Measurements from ENCODE around the gene CPVL. TPM values are rescaled to one million over a fixed set of nuclear protein-coding genes. Genes with fewer than 3 reads are reported as not detected.

The CPVL gene
- total RNA-seq, 4 donors from 2014 or later = 8.0 to 28.5 (median 11.3) TPM

DNA sequence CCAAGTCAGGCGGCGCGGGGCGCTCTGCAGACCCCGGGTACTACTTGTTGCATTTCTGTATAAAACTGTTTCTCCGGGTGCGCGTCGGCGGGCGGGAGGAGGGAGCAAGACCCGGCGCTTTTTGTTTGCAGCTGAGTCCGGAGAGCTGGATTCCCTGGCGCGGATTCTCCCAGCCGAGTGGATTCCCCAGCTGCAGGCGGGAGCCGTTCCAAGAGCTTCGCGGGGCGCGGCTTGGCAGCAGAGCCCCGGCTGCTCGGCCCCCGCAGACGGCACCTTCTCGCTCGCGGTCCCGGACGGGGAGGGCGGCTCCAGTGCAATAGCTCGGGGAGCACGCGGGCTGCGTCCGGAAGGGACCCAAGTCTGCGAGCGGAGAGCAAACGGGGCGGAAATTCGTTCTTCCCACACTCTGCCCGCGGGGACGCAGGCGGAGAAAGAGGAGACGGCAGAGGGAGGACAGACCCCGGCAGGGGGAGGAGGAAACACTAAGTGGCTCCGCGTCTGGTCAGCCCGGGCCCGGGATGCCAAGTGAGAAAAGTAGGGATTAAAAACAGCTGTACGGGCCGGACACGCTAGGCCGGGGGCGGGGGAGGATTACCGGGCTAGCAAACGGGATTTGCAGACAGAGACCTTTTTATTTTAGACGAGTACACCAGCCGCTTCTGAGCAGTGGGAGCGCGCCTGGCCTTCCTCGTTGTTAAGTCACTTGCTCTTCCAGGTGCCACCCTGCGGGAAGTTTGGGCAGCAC lies 187.9 kb downstream of the CPVL start, which contains the start of gene TRIL:
Gene TRIL, minus strand, starts transcription at position 96 of the 745 bp plus-strand sequence. CDS start 284 bp downstream, outside the sequence.
- WGBS = 18% methylated on average over 36 of the region's 66 CpGs
- Histone ChIP-seq H3K27me3 (peaks cover 14 to 46% (median 26%) of the 10 kb centered on the region in 4 donors), H3K27ac (replicated peaks in 1 of 4) (peak within 1 kb of the TSS; percentile 57 to 73 (median 61)), H3K36me3 (no peaks in the 10 kb centered on the region), H3K4me1 (peaks cover 32 to 43% (median 37%) of the 10 kb centered on the region in 4 donors), H3K9me3 (no peaks in the 10 kb centered on the region), H3K4me3 (peak within 1 kb of the TSS; percentile 49 to 69 (median 58))
- no peak for TF ChIP-seq POLR2A (IDR thresholded peaks at IDR 0.05; ENCODE audit: low read depth)
- TF ChIP-seq EP300 (IDR thresholded peaks at IDR 0.05) = no peak
- TF ChIP-seq, protein P1, sequence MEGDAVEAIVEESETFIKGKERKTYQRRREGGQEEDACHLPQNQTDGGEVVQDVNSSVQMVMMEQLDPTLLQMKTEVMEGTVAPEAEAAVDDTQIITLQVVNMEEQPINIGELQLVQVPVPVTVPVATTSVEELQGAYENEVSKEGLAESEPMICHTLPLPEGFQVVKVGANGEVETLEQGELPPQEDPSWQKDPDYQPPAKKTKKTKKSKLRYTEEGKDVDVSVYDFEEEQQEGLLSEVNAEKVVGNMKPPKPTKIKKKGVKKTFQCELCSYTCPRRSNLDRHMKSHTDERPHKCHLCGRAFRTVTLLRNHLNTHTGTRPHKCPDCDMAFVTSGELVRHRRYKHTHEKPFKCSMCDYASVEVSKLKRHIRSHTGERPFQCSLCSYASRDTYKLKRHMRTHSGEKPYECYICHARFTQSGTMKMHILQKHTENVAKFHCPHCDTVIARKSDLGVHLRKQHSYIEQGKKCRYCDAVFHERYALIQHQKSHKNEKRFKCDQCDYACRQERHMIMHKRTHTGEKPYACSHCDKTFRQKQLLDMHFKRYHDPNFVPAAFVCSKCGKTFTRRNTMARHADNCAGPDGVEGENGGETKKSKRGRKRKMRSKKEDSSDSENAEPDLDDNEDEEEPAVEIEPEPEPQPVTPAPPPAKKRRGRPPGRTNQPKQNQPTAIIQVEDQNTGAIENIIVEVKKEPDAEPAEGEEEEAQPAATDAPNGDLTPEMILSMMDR (IDR thresholded peaks at IDR 0.05) = no peak
- TF ChIP-seq POLR2AphosphoS5 (IDR thresholded peaks at IDR 0.05) = peak in 1 of 2 donors; percentile 25
- intact Hi-C loops (cut with DNase I) = loop anchor here (10.0 kb wide), 1 partner anchor 146 kb away; no protein-coding TSS in a partner anchor
- peak; percentile 93 for DNase-seq (ENCODE audit: extremely low spot score)

DNA sequence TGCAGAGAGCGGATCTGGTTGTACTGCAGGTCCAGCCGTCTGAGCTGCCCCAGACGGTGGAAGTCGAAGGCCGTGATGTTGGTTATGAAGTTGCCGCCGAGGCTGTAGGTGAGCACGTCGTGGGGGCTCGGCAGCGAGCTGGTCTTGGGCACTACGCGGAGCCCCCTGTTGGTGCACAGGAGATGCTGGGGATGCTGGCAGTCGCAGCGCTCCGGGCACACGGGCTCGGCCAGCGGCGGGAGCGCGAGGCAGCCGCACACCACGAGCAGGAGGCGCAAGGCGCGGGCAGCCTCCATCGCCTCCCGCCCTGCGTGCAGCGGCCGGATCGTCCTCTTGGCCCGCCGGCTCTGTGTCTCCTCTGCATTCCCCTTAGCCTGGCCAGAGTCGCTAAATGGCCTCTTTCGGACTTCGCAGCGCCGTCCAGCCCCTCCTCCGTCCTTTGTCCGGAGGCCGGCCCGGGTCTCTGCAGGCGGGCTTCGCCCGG lies 188.5 kb downstream of the CPVL start:
- TF ChIP-seq, protein P1 (IDR thresholded peaks at IDR 0.05) = no peak
- TF ChIP-seq POLR2AphosphoS5 (IDR thresholded peaks at IDR 0.05) = no peak
- TF ChIP-seq EP300 (IDR thresholded peaks at IDR 0.05) = no peak
- TF ChIP-seq POLR2A (IDR thresholded peaks at IDR 0.05; ENCODE audit: low read depth) = no peak
- H3K27ac ChIP-seq (replicated peaks in 1 of 4) = peak overlapping the region; percentile 57 to 73 (median 61)
- peaks cover 14 to 52% (median 26%) of the 10 kb centered on the region in 4 donors for H3K27me3 ChIP-seq
- 0% methylated on average over 7 of the region's 47 CpGs for WGBS
- H3K4me1 ChIP-seq = peaks cover 34 to 45% (median 37%) of the 10 kb centered on the region in 4 donors
- H3K9me3 ChIP-seq = no peaks in the 10 kb centered on the region
- H3K36me3 ChIP-seq = no peaks in the 10 kb centered on the region
- intact Hi-C loops (cut with DNase I) = loop anchor here (10.0 kb wide), 1 partner anchor 147 kb away; no protein-coding TSS in a partner anchor
- peak overlapping the region; percentile 49 to 69 (median 58) for H3K4me3 ChIP-seq
- DNase-seq (ENCODE audit: extremely low spot score) = peak; percentile 79

DNA sequence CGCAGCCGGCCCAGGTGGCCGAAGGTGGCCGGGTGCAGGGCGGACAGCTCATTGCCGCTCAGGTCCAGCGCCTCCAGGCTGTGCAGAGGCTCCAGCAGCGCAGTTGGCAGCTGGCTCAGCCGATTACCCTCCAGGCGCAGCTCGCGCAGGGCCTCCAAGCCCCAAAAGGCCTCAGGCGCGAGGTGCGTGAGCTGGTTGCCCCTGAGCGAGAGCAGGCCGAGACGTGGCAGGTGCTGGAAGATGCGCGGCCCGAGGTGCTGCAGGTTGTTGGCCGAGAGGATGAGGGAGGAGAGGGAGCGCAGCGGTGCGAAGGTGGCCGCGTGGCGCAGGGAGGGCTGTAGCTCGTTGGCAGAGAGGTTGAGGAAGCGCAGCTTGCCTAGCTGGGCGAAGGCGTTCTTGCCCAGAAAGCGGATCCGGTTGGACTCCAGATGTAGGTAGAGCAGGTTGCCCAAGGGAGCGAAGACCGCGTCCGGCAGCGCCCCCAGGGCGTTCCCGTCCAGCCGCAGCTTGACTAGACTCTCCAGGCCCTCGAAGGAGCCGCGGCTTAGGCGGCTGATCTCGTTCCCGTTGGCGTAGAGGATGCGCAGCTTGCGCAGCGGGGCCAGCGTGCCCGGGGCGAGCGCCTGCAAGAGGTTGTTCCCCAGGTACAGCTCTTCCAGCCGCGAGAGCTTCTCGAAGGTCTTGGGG lies 189.1 kb downstream of the CPVL start:
- H3K36me3 ChIP-seq = no peaks in the 10 kb centered on the region
- peaks cover 14 to 58% (median 26%) of the 10 kb centered on the region in 4 donors for H3K27me3 ChIP-seq
- no peaks in the 10 kb centered on the region for H3K9me3 ChIP-seq
- intact Hi-C loops (cut with DNase I) = loop anchor here (10.0 kb wide), 1 partner anchor 148 kb away; no protein-coding TSS in a partner anchor
- H3K27ac ChIP-seq (replicated peaks in 1 of 4) = peak overlapping the region; percentile 57 to 73 (median 61)
- WGBS = 10% methylated on average over 4 of the region's 59 CpGs
- no peak for TF ChIP-seq EP300 (IDR thresholded peaks at IDR 0.05)
- TF ChIP-seq POLR2AphosphoS5 (IDR thresholded peaks at IDR 0.05) = no peak
- no peak for TF ChIP-seq POLR2A (IDR thresholded peaks at IDR 0.05; ENCODE audit: low read depth)
- TF ChIP-seq, protein P1 (IDR thresholded peaks at IDR 0.05) = no peak
- DNase-seq (ENCODE audit: extremely low spot score) = peak; percentile 91
- H3K4me1 ChIP-seq = peaks cover 34 to 45% (median 37%) of the 10 kb centered on the region in 4 donors
- peak overlapping the region; percentile 49 to 69 (median 58) for H3K4me3 ChIP-seq

DNA sequence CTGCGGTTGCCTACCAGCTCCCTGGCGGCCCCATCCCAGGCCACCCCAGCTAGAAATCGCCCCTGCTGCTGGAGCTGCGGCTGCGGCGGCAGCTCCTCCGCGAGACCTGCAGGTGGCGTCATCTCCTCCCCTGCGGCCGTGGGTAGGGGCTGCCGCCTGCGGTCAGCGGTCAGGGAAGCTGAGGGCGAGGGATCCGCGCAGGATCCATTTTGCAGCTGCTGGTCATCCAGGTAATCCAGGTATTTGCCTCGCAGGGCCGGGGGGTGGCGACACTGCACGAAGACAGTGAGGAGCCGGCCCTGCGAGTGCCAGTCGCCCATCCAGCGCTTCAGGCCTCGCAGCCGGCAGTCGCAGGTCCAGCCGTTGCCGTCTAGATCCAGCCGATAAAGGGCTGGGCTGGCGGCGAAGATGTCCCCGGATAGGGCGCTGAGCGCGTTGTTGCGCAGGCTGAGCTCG lies 189.7 kb downstream of the CPVL start:
- Histone ChIP-seq H3K4me1 (peaks cover 34 to 45% (median 37%) of the 10 kb centered on the region in 4 donors), H3K27ac (replicated peaks in 1 of 4) (peak overlapping the region; percentile 57 to 73 (median 61)), H3K9me3 (no peaks in the 10 kb centered on the region), H3K4me3 (peak overlapping the region; percentile 49 to 69 (median 58)), H3K27me3 (peaks cover 14 to 60% (median 26%) of the 10 kb centered on the region in 4 donors), H3K36me3 (no peaks in the 10 kb centered on the region)
- no peak for TF ChIP-seq EP300 (IDR thresholded peaks at IDR 0.05)
- TF ChIP-seq POLR2AphosphoS5 (IDR thresholded peaks at IDR 0.05) = no peak
- TF ChIP-seq, protein P1 (IDR thresholded peaks at IDR 0.05) = peak; percentile 38 to 46 (median 39)
- TF ChIP-seq POLR2A (IDR thresholded peaks at IDR 0.05; ENCODE audit: low read depth) = no peak
- intact Hi-C loops (cut with DNase I) = loop anchor here (10.0 kb wide), 1 partner anchor 148 kb away; no protein-coding TSS in a partner anchor
- peak; percentile 85 for DNase-seq (ENCODE audit: extremely low spot score)
- 8% methylated on average over 15 of the region's 39 CpGs for WGBS
